Colonic mucosa (tissue), 4 donors: ENCODE measurements around the gene GABBR1. TPM values are rescaled to one million over a fixed set of nuclear protein-coding genes. Genes with fewer than 3 reads are reported as not detected.
"Not testable (repeated sequence)": the region's sequence is repeated elsewhere in the genome, so short reads cannot be mapped to it uniquely, and the experiment has no call there.

Source experiments
- DNase-seq: peaks from one replicate; pipeline ENCODE4 v3.0.0-alpha.2; 2020
- H3K27ac ChIP-seq: fragments of 200-600 bp; one replicate; pipeline ENCODE4 v1.8.0; 2021
- H3K27me3 ChIP-seq: fragments of 200-600 bp; one replicate; pipeline ENCODE4 v1.8.0; 2021
- H3K36me3 ChIP-seq: fragments of 200-600 bp; one replicate; pipeline ENCODE4 v1.8.0; 2021
- H3K4me1 ChIP-seq: fragments of 200-600 bp; one replicate; pipeline ENCODE4 v1.8.0; 2021; ENCODE audit warnings: mild to moderate bottlenecking
- H3K4me3 ChIP-seq: fragments of 200-600 bp; one replicate; pipeline ENCODE4 v1.8.0; 2021
- H3K9ac ChIP-seq, 2 donors: one replicate each; pipeline ENCODE4 v1.7.0; 2013; ENCODE audit warnings: control low read depth in 2 of 2, low read depth in 2 of 2, low read length in 2 of 2
- H3K9me3 ChIP-seq: fragments of 200-600 bp; one replicate; pipeline ENCODE4 v1.8.0; 2021
- intact Hi-C: fragments of 100-400 bp; cut with DNase I; formaldehyde crosslinking; loops from one replicate; pipeline ENCODE4 v1.14.1; 2022
- total RNA-seq, 2 donors: library from RNA; stranded (reverse); fragmentation: NEBNext Ultra II Directional in 1 of 2; extraction: Animal tissue kit (Norgen Biotek cat#: 25700) in 1 of 2; gene quantifications; one replicate each; pipeline ENCODE4 v1.2.1, GENCODE V29; 2021
- TF ChIP-seq, protein P1 (sequence below): fragments of 200-600 bp; IDR thresholded peaks from one replicate; pipeline ENCODE4 v1.8.0; 2022; ENCODE audit warnings: antibody characterized with exemption, mild to moderate bottlenecking
- donor health status: healthy.
- donor health status: DM: no; HTN: no; CAD: no.
- donor health status: DM: no; HTN: no; CAD: no.

GABBR1 gene
- total RNA-seq, 2 donors from 2014 or later, result 15.5 to 18.6 TPM

DNA sequence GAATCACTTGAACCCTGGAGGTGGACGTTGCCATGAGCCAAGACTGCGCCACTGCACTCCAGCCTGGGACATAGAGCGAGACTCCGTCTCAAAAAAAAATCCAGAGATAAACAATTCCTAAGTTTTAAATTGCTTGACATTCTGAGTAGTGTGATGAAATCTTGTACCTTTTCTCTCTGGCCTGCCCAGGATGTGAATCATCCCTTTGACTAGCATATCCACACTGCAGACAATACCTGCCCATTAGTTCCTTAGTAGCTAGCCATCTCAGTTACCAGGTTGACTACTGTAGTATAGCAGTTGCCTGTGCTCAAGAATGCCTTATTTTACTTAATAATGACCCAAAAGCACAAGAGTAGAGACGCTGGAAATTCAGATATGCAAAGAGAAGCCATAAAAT is 45.1 kb upstream of the GABBR1 start:
- Histone ChIP-seq H3K9me3 (no peaks in the 10 kb centered on the region), H3K4me1 (no peaks in the 10 kb centered on the region), H3K36me3 (no peaks in the 10 kb centered on the region), H3K27me3 (no peaks in the 10 kb centered on the region), H3K27ac (no peak overlapping the region), H3K9ac (no peak overlapping the region), H3K4me3 (no peak overlapping the region)
- TF ChIP-seq, protein P1, sequence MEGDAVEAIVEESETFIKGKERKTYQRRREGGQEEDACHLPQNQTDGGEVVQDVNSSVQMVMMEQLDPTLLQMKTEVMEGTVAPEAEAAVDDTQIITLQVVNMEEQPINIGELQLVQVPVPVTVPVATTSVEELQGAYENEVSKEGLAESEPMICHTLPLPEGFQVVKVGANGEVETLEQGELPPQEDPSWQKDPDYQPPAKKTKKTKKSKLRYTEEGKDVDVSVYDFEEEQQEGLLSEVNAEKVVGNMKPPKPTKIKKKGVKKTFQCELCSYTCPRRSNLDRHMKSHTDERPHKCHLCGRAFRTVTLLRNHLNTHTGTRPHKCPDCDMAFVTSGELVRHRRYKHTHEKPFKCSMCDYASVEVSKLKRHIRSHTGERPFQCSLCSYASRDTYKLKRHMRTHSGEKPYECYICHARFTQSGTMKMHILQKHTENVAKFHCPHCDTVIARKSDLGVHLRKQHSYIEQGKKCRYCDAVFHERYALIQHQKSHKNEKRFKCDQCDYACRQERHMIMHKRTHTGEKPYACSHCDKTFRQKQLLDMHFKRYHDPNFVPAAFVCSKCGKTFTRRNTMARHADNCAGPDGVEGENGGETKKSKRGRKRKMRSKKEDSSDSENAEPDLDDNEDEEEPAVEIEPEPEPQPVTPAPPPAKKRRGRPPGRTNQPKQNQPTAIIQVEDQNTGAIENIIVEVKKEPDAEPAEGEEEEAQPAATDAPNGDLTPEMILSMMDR, result no peak
- intact Hi-C loops, result no loop called here
- no peak for DNase-seq

DNA sequence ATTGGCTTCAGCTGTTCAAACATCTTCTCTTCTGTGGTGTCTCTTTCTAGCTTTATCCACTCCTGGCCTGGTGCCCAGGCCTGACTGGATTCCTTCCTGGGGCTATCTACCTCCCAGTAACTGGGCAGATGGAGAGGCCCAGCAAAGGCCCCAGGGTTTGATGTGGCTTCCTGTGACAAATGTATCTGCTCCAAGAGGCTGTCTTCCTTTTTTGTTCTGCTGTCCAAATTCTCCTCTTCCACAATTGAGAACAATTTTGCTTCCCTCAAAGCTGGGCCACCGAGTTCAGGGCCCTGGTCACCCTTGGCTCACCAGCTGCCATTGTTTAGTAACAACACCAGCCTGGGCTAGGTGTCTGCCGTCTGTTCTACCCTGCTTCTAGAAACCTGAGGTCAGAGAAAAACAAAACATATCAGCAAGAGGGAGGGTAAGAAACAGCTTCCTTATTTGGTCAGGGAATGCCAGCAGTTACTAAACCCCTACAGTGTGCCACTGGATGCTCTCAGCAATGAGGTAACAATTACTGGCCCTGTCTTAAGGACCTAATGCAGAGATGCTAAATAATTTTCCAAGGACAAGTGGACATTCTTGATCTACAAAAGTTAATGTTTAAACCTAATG is 44.1 kb upstream of the GABBR1 start:
- intact Hi-C loops, result no loop called here
- Histone ChIP-seq H3K27ac (no peak overlapping the region), H3K9me3 (no peaks in the 10 kb centered on the region), H3K4me3 (no peak overlapping the region), H3K4me1 (no peaks in the 10 kb centered on the region), H3K9ac (no peak overlapping the region), H3K27me3 (no peaks in the 10 kb centered on the region), H3K36me3 (no peaks in the 10 kb centered on the region)
- TF ChIP-seq, protein P1, result no peak
- no peak for DNase-seq

DNA sequence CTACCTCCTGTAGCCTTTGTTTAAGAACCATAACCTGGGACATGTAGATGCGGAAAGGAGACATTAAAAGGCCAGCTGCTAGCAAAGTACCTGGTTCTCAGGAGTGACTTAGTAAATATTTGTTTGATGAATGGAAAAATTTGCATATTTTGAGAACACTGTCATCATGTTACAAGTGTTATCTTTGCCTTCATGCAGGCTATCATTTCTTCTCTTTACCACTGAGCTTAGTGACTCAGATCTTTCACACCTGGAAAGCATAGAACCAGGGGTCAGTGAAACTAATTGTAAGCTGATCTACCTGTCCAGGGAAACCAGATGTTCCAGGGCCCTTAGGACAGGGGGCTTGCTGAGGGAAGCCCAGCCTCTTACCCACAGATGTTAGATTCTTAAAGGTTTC is 42.6 kb upstream of the GABBR1 start:
- Histone ChIP-seq H3K4me3 (no peak overlapping the region), H3K4me1 (no peaks in the 10 kb centered on the region), H3K9ac (no peak overlapping the region), H3K36me3 (no peaks in the 10 kb centered on the region), H3K27ac (no peak overlapping the region), H3K9me3 (no peaks in the 10 kb centered on the region), H3K27me3 (no peaks in the 10 kb centered on the region)
- TF ChIP-seq, protein P1, result no peak
- DNase-seq, result no peak
- intact Hi-C loops, result no loop called here

DNA sequence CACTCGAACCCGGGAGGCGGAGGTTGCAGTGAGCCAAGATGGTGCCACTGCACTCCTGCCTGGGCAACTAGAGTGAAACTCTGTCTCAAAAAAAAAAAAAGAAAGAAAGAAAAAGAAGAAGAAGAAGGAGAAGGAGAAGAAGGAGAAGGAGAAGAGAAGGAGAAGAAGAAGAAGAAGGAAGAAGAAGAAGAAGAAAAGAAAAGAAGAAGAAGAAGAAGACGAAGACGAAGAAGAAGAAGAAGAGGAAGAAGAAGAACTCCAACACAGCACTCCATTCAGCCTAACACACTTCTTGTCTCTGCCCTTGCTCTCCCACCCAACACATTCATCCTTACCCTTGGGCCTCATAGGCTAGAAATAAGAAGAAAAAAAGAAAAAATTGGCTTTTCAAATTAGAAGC is 41.0 kb upstream of the GABBR1 start:
- Histone ChIP-seq H3K27me3 (no peaks in the 10 kb centered on the region), H3K4me3 (no peak overlapping the region), H3K36me3 (no peaks in the 10 kb centered on the region), H3K9ac (no peak overlapping the region), H3K27ac (no peak overlapping the region), H3K9me3 (no peaks in the 10 kb centered on the region), H3K4me1 (no peaks in the 10 kb centered on the region)
- TF ChIP-seq, protein P1, result no peak
- no peak for DNase-seq
- intact Hi-C loops, result no loop called here

DNA sequence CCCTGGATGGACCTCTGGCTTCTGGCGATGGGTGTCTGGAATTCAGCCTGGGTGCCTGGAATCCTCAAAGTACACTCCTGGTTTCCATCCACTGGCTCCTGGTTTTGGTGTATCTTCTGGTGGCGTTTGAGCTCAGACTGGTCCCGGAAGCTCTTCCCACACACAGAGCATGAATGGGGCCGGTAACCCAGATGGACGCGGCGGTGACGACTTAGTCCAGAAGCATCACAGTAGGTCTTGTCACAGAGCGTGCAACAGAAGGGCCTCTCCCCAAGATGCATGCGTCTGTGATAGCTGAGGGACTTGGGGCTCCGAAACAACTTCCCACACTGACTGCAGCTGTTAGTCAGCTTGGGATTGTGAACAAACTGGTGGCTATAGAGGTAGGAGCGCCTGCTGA is 40.2 kb upstream of the GABBR1 start:
- Histone ChIP-seq H3K27me3 (no peaks in the 10 kb centered on the region), H3K4me1 (no peaks in the 10 kb centered on the region), H3K4me3 (no peak overlapping the region), H3K27ac (no peak overlapping the region), H3K9me3 (no peaks in the 10 kb centered on the region), H3K36me3 (no peaks in the 10 kb centered on the region), H3K9ac (no peak overlapping the region)
- no peak for DNase-seq
- intact Hi-C loops, result no loop called here
- TF ChIP-seq, protein P1, result no peak

DNA sequence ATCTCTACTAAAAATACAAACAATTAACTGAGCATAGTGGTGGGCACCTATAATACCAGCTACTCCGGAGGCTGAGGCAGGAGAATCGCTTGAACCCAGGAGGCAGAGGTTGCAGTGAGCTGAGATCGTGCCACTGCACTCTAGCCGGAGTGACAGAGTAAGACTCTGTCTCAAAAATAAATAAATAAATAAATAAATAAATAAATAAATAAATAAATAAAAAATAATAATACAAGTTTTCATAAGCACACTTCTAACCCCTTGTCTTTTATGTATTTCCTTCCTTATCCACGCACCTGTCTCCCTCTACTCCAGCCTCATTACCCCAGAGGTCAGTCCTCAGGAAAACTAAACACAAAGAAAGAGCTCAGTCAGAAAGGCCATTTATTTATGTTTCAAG is 39.1 kb upstream of the GABBR1 start:
- intact Hi-C loops, H3K4me3 ChIP-seq, DNase-seq: not testable (repeated sequence)

More for the DNA sequence above, 39.1 kb upstream of the GABBR1 start:
- not testable (repeated sequence) for H3K9me3 ChIP-seq, H3K27ac ChIP-seq, H3K4me1 ChIP-seq, H3K9ac ChIP-seq, H3K27me3 ChIP-seq, H3K36me3 ChIP-seq
